Stimulated activated CD4-positive, alpha-beta T cell treated with anti-CD3 and anti-CD28 coated beads, TNF-alpha, amount 100 ng/mL, for 1 hour (primary cell): ENCODE results near the gene CSF3.
"Not testable (repeated sequence)": the region's sequence is repeated elsewhere in the genome, so short reads cannot be mapped to it uniquely, and the experiment has no call there.

Experiments used
- DNase-seq, 3 donors: peaks; one replicate each; pipeline ENCODE4 v3.0.0-alpha.2; 2020; ENCODE audit warnings: low read depth in 3 of 3, low spot score in 1 of 3

CSF3 gene

DNA sequence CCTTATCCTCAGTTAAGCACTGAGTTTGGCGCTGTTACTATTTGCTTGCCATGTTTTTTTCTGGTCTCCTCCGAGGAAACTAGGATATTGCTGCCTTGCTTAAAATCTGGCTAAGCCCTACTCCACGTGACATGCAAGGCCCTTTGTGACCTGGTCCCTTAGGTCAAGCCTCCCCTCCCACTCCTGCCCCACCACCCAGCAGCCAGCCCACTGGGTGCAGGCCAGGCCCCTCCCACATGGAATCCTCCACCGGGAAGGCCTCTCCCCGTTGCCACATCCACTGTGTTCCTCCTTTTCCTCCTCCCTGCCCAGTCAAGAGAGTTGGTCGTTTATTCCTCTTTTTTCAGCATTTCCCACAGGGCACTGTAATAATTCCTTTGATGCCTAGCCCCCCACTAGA lies 18.4 kb upstream of the CSF3 start:
- no peak for DNase-seq

DNA sequence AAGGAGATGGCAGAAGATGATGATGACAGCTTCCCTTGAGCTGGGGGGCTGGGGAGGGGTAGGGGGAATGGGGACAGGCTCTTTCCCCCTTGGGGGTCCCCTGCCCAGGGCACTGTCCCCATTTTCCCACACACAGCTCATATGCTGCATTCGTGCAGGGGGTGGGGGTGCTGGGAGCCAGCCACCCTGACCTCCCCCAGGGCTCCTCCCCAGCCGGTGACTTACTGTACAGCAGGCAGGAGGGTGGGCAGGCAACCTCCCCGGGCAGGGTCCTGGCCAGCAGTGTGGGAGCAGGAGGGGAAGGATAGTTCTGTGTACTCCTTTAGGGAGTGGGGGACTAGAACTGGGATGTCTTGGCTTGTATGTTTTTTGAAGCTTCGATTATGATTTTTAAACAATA lies 17.7 kb upstream of the CSF3 start:
- DNase-seq = no peak

DNA sequence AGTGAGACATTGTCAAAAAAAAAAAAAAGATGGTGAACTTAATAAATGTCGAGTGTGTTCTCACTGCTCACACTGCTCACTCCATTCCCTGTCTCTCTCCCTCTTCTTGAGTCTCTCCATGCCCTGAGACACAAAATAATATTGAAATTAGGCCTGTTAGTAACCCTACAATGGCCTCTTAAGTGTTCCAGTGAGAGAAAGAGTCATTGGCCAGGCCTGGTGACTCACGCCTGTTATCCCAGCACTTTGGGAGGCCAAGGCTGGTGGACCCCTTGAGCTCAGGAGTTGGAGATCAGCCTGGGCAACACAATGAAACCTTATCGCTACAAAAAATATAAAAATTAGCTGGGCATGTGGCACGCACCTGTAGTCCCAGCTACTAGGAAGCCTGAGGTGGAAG lies 16.2 kb upstream of the CSF3 start:
- no peak for DNase-seq

DNA sequence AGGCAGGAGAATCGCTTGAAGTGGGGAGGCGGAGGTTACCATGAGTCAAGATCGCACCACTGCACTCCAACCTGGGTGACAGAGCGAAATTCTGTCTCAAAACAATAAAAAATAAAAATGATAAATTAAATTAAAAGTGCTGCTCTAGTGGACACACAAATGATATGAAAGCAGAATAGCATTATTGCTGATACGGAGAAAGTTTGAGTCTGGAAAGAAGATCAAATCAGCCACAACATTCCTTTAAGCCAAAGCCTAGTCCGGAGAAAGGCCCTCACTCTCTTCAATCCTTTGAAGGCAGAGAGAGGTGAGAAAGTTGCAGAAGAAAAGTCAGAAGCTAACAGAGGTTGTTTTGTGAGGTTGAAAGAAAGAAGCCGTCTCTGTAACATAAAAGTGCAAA lies 15.1 kb upstream of the CSF3 start:
- no peak for DNase-seq

DNA sequence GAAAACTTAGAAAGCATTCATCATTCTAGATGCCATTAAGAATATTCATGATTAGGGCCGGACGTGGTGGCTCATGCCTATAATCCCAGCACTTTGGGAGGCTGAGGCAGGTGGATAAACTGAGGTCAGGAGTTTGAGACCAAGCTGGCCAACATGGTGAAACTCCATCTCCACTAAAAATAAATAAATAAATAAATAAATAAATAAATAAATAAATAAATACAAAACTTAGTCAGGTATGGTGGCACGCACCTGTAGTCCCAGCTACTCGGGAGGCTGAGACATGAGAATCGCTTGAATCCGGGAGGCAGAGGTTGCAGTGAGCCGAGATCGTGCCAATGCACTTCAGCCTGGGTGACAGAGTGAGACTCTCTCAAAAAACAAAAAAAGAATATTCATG lies 13.9 kb upstream of the CSF3 start:
- not testable (repeated sequence) for DNase-seq

DNA sequence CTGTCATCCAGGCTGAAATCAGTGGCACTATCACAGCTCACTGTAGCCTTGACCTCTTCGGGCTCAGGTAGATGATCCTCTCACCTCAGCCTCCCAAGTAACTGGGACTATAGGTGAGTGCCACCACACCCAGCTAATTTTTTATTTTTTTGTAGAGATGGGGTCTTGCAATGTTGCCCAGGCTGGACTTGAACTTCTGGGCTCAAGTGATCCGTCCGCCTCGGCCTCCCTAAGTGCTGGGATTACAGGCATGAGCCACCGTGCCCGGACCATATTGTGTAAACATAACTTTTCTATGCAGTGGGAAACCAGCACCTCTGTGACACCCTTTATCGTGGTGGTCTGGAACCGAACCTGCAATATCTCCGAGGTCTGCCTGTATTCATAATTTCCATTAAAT lies 11.2 kb upstream of the CSF3 start:
- DNase-seq = no peak

DNA sequence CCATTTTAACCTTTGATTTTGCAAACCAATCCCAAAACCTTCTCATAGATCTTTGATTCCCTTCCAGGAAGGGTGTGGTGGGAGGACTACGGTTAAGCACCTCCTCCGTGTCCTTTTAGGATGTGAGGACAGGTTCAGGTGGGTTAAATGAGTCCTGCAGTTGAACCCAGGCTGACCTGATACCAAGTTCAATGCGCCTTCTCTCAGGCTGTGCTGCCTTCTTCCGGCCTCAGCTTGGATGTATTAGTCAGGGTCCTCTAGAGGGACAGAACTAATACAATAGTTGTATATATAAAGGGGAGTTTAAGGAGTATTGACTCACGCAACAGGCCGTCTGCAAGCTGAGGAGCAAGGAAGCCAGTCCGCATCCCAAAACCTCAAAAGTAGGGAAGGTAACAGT lies 10.5 kb upstream of the CSF3 start:
- DNase-seq = no peak

DNA sequence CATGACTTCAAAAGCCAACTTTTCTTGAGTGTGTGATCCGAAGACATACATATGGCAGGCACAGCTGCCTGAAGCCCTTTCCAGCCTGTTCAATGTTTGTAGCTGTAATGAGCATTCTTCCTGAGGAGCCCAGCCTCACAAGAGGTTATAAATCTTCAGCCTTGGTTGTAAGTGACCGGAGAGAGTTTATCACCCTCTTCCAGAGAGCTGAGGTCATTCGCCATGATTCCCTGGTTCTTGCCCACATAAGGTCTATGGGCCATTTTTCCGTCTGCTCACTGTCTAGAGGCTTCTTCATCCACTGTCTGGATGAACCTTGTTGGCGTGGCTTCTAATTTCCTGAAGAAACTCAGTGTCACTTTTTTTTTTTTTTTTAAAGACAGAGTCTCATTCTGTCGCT lies 9.7 kb upstream of the CSF3 start:
- no peak for DNase-seq

DNA sequence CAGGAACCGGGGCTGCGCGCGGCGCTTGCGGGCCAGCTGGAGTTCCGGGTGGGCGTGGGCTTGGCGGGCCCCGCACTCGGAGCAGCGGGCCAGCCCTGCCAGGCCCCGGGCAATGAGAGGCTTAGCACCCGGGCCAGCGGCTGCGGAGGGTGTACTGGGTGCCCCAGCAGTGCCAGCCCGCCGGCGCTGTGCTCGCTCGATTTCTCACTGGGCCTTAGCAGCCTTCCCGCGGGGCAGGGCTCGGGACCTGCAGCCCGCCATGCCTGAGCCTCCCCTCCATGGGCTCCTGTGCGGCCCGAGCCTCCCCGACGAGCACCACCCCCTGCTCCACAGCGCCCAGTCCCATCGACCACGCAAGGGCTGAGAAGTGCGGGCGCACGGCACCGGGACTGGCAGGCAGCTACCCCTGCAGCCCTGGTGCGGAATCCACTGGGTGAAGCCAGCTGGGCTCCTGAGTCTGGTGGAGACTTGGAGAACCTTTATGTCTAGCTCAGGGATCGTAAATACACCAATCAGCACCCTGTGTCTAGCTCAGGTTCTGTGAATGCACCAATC lies 4.2 kb upstream of the CSF3 start:
- DNase-seq = not testable (repeated sequence)

DNA sequence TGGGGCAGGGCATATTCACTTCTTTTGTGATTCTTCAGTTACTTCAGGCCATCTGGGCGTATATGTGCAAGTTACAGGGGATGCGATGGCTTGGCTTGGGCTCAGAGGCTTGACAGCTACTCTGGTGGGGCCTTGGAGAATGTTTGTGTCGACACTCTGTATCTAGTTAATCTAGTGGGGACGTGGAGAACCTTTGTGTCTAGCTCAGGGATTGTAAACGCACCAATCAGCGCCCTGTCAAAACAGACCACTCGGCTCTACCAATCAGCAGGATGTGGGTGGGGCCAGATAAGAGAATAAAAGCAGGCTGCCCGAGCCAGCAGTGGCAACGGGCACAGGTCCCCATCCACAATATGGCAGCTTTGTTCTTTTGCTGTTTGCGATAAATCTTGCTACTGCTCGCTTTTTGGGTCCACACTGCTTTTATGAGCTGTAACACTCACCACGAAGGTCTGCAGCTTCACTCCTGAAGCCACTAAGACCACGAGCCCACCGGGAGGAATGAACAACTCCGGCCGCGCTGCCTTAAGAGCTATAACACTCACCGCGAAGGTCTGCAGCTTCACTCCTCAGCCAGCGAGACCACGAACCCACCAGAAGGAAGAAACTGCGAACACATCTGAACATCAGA lies 3.1 kb upstream of the CSF3 start:
- DNase-seq = not testable (repeated sequence)

DNA sequence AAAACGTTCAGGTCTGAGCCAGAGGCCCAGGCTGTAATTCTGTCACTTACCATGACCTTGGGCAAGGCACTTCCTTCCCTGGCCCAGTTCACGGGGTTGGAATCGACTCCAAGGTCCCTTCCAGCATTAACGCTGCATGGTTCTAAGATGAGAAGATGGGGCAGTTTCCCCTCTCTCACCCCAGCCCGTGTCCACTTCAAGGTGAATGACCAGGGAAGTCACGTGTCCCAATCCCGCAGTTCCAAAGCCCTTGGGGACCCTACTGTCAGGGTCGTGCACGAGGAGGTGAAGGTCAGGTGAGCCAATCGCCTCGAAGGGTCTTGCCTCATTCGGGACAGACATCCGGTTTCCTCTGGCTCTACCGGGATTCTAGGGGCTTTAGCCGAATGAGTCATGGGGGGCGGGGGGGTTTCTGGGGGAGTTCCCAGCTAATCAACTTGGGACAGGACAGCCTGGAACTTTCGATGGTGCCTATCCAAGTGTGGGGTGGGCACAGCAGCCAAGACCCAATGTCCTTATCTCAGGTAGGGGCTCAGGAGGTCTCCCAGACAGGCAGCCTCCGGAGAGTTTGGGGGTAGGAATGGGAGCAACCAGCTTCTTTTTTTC lies 762 bp upstream of the CSF3 start:
- no peak for DNase-seq

DNA sequence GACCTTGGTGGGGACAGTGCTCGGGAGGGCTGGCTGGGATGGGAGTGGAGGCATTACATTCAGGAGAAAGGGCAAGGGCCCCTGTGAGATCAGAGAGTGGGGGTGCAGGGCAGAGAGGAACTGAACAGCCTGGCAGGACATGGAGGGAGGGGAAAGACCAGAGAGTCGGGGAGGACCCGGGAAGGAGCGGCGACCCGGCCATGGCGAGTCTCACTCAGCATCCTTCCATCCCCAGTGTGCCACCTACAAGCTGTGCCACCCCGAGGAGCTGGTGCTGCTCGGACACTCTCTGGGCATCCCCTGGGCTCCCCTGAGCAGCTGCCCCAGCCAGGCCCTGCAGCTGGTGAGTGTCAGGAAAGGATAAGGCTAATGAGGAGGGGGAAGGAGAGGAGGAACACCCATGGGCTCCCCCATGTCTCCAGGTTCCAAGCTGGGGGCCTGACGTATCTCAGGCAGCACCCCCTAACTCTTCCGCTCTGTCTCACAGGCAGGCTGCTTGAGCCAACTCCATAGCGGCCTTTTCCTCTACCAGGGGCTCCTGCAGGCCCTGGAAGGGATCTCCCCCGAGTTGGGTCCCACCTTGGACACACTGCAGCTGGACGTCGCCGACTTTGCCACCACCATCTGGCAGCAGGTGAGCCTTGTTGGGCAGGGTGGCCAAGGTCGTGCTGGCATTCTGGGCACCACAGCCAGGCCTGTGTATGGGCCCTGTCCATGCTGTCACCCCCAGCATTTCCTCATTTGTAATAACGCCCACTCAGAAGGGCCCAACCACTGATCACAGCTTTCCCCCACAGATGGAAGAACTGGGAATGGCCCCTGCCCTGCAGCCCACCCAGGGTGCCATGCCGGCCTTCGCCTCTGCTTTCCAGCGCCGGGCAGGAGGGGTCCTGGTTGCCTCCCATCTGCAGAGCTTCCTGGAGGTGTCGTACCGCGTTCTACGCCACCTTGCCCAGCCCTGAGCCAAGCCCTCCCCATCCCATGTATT lies 1.1 kb downstream of the CSF3 start:
- no peak for DNase-seq

DNA sequence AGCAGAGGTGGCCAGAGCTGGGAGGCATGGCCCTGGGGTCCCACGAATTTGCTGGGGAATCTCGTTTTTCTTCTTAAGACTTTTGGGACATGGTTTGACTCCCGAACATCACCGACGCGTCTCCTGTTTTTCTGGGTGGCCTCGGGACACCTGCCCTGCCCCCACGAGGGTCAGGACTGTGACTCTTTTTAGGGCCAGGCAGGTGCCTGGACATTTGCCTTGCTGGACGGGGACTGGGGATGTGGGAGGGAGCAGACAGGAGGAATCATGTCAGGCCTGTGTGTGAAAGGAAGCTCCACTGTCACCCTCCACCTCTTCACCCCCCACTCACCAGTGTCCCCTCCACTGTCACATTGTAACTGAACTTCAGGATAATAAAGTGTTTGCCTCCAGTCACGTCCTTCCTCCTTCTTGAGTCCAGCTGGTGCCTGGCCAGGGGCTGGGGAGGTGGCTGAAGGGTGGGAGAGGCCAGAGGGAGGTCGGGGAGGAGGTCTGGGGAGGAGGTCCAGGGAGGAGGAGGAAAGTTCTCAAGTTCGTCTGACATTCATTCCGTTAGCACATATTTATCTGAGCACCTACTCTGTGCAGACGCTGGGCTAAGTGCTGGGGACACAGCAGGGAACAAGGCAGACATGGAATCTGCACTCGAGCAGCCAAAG lies 2.3 kb downstream of the CSF3 start:
- no peak for DNase-seq

DNA sequence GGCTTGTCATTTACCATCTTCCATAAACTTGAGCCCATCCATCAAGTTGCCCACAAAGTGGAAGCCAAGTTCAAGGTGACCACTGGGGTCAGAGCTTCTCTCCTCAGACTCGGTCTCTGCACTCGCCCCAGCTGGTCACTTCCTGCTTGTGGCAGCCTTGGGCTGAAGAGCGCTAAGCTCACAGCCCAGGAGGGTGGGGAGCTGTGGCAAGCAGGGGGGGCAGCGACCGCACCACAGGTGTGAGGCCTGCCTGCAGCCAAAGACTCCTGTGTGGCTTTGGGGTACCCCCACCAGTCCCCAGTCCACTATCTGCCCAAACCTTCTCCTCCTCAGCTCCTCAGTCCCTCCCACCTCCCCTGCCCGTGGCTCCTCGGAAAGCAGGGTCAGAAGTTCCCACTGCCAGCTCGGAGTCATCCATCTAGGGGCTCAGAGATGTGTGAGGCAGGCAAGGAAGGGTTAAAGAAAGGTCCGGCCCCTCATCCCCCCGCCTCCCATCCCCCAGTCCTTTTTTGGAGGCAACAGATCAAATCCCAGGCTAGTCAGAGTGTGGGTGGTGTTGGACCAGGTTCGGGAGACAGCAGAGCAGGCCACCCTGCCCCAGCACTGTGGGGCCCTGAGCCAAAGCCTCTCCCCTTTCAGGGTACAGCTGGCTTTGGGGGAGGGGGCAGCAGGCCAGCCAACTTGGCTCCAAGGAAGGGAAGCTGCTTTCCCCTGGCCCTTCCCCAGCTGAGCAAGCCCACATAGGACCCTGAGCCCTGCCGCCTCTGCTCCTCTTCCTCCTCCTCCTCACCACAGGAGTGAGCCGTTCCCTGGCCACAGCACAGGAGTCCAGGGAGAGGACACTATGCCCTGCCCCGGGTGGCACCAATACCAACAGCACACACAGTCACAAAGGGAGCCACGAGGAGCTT lies 3.2 kb downstream of the CSF3 start:
- DNase-seq = no peak

DNA sequence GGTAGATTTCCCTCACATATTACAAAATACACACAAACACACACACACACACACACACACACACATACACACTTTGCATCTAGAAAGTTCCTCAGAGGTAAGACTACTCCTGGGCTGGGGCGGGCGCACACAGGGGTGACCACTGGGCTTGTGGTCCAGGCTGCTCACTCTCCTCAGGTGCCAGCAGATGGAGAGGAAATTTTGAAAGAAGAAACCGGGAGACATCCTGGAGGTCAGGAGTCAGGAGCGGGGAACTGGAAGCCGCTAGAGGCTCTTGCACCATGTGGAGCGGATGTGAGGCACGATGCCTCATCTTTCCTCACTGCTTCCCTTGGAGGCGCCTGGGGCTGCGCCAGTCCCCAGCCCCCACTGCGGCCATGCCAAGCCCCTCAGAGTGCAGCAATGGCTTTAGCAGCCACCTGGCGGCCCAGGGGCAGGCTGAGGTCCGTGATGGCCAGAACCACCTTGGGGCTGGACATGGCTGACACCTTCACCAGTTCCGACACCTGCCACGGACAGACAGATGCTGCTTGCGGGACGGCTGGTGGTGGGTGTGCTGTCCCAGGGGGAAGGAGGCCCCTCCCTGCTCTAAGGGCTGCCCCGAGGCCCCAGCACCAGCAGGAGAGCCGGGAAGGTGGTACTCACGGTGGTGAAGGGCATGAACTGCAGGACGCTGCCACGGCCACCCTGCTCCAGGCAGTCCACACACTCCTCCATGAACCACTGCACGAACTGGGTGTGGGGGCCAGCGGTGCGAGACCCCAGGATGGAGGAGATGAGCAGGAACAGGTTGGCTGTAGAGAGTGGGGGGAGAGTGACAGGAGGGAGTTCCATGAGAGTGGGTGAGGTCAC lies 4.1 kb downstream of the CSF3 start:
- no peak for DNase-seq

DNA sequence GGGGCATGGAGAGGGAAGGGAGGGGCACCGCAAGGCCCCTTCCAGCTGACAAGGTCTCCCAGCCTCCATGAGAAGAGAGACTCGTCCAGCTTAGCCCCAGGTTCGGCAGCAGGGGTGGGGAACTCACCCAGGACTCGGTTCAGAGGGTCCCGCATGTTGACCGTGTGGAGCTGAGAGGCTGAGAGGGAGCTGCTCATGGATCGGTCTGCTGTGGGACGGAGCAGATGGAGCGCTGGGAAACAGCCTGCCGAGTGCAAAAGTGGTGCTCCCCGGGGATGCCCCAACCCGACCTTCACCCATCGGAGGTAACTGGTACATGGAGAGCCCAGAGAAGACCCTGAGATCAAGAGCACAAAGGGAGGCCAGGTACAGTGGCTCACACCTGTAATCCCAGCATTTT lies 4.9 kb downstream of the CSF3 start:
- DNase-seq = no peak

DNA sequence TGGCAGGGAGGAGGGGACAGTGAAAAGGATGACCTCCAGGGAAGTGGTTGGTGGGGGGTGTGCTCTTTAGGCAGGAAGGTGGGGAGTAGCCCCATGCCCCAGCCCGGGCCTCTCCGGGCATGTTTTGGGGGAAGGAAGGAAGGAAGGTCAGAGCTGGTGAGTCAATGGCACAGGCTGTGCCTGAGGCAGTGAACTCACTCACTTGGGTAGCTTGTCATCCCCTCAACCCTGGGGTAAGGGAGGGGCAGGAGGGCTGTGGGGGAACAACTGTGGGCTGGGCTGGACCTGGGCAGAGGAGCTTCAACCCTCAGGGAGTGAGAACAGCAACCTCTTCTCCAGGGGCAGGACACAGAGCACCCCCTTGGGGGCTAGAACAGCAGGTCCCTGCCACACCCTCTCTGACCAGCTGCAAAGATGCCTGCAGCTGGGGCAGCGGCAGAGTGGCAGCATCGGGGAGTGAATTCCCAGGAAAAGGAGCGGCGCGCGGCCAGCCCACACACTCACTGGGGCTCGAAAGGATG lies 6.3 kb downstream of the CSF3 start:
- DNase-seq = no peak

DNA sequence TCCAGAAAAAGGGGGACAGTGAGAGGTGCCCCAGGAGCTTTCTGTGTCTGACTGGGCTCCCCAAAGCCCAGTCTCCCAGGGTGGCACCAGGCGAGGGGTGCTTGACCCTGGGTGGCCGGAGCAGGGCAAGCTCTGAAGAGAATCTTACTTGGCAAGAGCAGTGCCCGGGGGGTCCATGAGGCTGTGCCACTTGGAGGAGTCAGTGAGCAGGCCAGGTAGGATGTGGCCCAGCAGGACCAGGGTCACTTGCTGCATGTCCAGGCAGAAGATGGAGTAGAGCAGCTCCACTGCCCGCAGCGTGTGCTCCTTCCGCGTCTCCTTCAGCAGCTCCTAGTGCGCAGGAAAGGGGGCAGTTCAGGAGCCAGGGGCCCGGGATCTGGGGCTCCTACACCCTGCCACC lies 7.3 kb downstream of the CSF3 start:
- DNase-seq = no peak

DNA sequence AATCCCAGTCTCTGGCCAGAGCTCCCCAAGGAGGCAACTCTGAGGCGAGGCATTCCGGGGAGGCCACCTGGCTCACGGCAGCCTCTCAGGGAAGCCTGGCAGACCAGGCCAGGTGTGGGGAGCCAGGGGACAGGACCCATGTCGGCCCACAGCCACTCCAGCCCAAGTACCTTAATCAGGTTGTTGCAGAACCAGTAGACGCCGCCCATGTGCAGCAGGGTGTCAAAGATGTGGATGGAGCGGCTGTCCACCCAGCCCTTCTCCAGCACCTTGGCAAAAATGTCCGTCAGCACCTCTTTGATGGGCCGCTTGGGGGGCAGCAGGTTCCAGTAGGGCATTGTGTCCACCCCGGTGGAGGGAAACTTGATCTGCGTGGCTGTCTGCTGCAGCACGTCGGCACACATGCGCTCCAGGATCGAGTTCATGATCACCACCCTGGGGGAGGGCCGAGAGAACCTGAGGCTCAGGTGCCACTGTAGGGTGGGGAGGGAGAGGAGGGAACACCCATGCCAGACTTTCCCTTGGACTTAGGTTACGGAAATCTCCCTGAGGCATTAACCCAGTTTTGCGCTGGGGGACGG lies 7.8 kb downstream of the CSF3 start:
- no peak for DNase-seq
